Keratinocyte (primary cell): Measurements from ENCODE around the gene RNF175.

Experiments
- CTCF ChIP-seq, 3 experiments: IDR thresholded peaks in 1 of 3; conservative IDR thresholded peaks in 1 of 3; optimal IDR thresholded peaks in 1 of 3; 2 replicates in 2 of 3; 3 replicates in 1 of 3; pipeline versions ENCODE3 to v1.5.1; 2011; ENCODE audit warnings: low read length in 3 of 3, mild to moderate bottlenecking in 3 of 3, moderate library complexity in 2 of 3, control low read depth in 1 of 3, inconsistent platforms in 1 of 3; ENCODE audit not compliant: insufficient read depth in 2 of 3; ENCODE audit errors: extremely low read depth in 1 of 3
- EZH2 ChIP-seq: IDR thresholded peaks from one replicate; pipeline ENCODE4 v1.6.1; 2012; ENCODE audit warnings: inconsistent platforms, mild to moderate bottlenecking, low read length, moderate library complexity

GRCh38 chr4:153741541-153741940 is 18.3 kb downstream of the RNF175 start:
- TF ChIP-seq CTCF (optimal IDR thresholded peaks at IDR 0.05 in 1 of 3, IDR thresholded peaks at IDR 0.05 in 1 of 3, conservative IDR thresholded peaks at IDR 0.05 in 1 of 3; ENCODE audit: extremely low read depth in 1 of 3, insufficient read depth in 2 of 3, low read length in 3 of 3) (no peak), EZH2 (no peak)
